GM18858 (cell line): ENCODE results near the gene MAU2.

Experiments
- ATAC-seq: cut with Tn5 transposase; IDR thresholded peaks from one replicate; pipeline ENCODE4 v1.9.1; 2021; ENCODE audit not compliant: unreplicated experiment

MAU2 gene

DNA sequence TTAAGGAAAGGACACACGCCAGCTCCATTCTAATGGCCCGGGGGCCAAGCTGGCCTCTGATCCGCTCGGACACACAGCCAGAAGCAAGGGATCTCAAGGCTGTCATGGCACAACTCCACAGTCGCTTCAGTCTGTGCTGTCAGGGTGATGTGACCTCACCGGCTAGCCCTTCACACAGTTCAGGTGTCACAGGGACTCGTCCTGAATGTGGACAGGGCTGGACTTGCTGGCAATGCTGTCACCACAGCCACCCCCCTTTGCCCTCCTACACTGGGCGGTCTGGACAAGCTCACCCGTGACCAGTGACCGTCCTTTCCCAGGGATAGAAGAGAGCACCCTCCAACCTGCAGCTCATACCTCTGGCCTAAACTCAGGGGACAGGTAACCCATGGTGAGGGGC lies 15.6 kb upstream of the MAU2 start:
- no peak for ATAC-seq

GRCh38 chr19:19305696-19306095 lies 14.9 kb upstream of the MAU2 start:
- ATAC-seq: no peak

DNA sequence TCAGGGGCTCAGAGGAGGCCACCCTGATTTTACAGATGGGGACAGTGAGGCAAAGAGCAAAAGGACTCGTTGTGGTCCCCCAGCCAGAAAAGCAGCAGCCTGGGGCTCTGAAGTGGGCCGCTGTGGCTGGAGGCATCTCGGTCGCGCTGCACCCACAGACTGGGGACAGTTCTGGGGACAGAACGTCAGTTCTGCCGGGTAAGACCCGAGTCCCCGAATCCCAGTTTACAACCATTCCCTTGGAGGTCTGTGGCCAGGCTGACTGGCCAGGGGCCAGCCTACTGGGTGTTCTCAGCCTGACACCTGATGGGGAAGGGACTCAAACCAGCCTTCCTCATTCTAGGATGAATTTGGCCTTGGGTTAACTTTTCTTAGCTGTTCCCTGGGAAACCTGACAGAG lies 14.4 kb upstream of the MAU2 start:
- no peak for ATAC-seq

- no peak for ATAC-seq
Measured at GRCh38 chr19:19308373-19308772, 12.3 kb upstream of the MAU2 start.

GRCh38 chr19:19315444-19315843 lies 5.2 kb upstream of the MAU2 start:
- no peak for ATAC-seq

GRCh38 chr19:19316082-19316481 lies 4.5 kb upstream of the MAU2 start:
- ATAC-seq: no peak

DNA sequence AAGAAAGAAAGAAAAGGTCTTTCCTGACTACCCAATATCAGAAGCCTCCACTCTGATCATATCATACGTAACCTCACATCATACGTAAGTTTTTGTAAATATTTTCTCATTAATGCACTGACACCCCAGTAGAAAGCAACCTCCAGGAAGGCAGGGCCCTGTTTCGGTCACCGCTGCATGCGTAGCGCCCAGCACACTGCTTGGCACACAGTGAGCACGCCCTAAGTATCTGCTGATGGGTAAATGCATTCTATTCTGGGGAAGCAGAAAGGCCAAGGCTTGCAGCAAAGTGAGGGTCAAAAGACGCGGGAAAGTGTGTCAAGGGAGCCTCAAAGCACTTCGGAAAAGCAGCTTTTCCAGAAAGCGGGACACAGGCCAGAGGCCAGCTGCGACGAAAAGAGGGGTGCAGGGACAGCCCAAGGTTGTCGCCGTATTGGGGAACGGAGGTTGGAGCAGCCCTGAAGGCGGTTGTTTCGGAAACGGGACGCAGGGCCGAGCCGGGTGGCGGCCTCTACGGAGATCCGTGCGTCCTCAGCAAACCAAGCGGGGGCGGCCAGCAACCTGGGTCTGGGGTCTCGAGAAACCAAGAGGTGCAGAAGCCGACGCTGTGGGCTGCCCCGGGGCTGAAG lies 783 bp upstream of the MAU2 start:
- no peak for ATAC-seq

DNA sequence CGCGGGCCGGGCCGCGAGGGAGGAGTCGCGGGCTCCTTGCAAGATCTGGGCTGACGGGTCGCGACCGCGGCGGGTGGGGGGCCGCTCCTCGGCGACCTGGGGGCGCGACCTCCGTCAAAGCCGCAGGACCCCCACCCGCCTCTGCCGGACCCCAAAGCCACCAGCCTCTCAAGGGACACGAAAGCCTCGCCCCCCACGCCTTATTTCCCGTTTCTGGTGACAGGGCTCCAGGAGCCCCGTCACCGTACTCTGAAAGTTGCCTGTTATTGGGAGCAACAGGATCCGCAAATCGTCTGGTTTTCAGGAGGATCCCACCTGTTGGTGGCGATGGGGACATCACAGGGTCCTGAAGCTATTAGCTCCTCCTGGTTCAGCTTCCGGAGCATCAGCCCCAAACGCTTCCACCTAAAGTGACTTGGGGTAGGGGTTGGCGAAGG lies 530 bp downstream of the MAU2 start:
- no peak for ATAC-seq

DNA sequence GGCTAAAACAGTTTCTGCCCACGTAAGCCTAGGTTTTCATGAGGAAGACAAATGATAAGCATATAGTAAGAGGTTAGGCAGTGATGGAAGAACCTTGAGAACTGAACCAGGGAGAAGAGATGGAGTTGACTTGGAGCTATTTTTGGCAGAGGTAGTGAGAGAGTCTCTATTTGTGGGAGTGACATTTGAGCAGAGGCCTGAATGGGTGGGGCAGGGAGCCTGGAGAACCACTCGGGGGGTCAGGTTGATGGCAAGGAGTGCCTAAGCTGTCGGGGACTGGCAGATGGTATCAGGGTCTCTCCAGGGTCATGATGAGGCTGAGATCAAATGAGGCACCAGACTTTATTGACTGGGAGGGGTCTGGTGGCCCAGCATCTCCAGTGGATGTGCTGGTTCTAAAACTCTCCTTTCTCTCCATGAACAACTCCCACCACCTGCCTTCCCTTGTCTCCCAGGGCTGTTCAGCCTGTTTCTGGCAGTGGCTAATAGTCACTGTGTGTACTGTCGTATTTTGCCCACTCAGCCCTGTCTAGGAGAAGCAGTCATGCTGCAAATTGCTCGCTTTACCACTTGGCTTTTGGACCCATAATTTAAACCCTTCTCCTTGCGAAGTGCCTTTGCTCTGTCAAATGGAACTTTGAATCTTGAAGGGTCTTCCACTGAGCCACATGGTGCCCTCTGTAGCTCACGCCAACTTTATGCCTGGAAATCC lies 3.6 kb downstream of the MAU2 start:
- ATAC-seq: no peak

DNA sequence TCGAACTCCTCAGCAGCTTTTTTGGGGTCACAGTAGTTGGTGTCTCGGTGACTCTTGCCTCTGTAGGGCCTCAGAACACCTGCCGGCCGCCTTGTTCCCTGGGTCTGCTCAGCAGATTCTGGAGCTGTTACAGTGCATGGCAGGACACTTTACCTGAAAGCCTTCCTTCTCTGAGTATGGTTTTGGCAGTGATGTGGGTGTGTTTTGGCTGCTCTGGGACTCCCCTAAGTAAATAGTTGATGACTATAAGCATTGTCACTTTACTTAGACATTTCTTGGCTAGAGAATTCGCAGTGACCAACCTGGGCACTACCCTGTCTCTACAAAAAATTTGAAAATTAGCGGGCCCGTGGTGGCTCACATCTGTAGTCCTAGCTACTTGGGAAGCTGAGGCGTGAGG lies 7.0 kb downstream of the MAU2 start:
- ATAC-seq: no peak

DNA sequence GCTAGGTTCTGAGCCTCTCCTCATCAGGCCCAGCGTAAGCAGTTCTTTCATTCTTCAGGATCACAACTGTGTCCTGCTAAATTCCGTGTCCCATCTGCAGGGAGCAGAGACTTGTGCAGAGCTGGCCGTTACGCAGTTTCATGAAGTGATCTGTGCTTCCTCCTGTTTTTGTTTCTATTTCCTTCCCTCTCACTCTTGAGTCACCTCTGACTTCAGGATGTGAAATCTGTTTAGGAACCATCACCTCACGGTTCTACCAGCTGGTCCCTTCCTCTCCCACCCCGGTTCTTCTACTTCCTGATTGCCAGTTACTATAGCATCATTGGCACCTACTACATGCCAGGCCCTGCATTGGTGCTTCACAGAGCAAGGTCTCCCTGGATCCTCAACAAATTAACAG lies 8.5 kb downstream of the MAU2 start:
- no peak for ATAC-seq

GRCh38 chr19:19334063-19334988 lies 13.7 kb downstream of the MAU2 start:
- ATAC-seq: no peak

- ATAC-seq: no peak
Measured at GRCh38 chr19:19334989-19335344, 14.3 kb downstream of the MAU2 start.

- ATAC-seq: no peak
Measured at GRCh38 chr19:19335408-19336158, 15.0 kb downstream of the MAU2 start.

- no peak for ATAC-seq
Measured at GRCh38 chr19:19336597-19336996, 16.0 kb downstream of the MAU2 start.

DNA sequence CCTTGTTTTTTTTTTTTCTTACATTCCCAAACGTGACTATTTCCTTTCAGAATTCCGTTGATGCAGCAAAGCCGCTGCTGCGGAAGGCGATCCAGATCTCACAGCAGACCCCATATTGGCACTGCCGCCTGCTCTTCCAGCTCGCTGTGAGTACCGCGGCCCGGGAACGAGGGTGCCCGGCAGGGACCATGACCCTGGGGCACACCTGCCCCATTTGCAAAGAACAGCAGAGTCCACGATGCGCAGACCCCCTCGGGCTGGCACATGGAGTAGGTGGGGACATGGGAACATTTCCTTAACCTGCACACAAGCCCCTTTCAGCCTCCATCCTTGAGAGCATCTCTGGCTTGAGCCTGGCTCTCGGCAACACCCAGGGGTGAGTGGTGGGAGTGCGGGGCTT lies 16.5 kb downstream of the MAU2 start:
- no peak for ATAC-seq

- no peak for ATAC-seq
Measured at GRCh38 chr19:19338082-19338481, 17.5 kb downstream of the MAU2 start.

DNA sequence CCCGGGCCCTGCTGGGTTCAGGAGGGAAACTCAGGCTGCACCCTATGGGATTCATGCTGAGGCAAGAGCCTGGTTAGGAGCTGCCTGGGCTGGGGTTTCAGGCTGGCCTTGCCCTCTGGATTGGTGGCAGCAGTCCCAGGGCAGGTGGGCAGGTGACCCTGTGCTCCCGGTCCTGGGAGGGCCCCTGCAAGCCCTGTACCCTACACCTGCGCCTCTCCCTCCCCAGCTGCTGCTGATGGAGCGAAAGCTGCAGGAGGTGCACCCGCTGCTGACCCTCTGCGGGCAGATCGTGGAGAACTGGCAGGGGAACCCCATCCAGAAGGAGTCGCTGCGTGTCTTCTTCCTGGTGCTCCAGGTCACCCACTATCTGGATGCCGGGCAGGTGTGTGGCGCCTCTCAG lies 20.4 kb downstream of the MAU2 start:
- no peak for ATAC-seq

DNA sequence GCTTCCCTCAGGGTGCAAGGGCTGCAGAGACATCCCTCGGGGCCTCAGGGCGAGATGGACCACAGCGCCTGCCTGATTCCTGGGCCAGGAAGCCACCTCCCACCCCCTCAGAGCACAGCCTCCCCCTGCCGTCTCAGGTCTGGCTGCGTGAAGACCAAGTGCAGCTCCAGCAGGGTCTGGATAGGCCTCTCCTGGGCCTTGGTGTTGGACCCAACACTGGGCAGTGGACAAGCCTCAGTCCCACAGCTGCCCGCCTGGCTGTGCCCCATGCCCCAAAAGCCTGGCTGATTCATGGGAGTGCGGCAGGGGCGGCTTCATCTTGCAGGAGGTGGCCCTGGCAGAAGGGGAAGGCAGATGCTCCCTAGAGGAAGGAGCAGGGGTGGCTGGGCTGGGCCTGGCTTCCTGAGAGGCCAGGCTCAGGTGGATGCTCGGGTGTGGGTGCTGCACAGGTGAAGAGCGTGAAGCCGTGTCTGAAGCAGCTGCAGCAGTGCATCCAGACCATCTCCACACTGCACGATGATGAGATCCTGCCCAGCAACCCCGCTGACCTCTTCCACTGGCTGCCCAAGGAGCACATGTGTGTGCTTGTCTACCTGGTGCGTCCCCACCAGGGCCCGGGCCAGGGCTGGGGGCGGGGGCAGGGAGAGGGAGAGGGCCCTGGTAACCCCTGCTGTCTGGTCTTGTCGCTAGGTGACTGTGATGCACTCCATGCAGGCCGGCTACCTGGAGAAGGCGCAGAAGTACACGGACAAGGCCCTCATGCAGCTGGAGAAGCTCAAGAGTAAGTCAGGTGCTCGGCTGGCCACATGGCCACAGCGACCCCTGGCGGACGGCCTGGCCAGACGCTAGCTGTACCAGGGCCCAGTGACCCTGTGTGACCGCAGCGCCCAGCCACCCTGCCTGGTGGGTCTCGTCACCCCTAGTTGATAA lies 21.7 kb downstream of the MAU2 start:
- no peak for ATAC-seq

- ATAC-seq: no peak
Measured at GRCh38 chr19:19343016-19343362, 22.4 kb downstream of the MAU2 start.
